Kidney tubule cell (primary cell): ENCODE data around the gene KATNA1.
"Not testable (repeated sequence)": the region's sequence is repeated elsewhere in the genome, so short reads cannot be mapped to it uniquely, and the experiment has no call there.

Experiments
- DNase-seq: peaks from one replicate; pipeline ENCODE4 v3.0.0-alpha.2; 2018; ENCODE audit warnings: low spot score

Gene KATNA1

DNA sequence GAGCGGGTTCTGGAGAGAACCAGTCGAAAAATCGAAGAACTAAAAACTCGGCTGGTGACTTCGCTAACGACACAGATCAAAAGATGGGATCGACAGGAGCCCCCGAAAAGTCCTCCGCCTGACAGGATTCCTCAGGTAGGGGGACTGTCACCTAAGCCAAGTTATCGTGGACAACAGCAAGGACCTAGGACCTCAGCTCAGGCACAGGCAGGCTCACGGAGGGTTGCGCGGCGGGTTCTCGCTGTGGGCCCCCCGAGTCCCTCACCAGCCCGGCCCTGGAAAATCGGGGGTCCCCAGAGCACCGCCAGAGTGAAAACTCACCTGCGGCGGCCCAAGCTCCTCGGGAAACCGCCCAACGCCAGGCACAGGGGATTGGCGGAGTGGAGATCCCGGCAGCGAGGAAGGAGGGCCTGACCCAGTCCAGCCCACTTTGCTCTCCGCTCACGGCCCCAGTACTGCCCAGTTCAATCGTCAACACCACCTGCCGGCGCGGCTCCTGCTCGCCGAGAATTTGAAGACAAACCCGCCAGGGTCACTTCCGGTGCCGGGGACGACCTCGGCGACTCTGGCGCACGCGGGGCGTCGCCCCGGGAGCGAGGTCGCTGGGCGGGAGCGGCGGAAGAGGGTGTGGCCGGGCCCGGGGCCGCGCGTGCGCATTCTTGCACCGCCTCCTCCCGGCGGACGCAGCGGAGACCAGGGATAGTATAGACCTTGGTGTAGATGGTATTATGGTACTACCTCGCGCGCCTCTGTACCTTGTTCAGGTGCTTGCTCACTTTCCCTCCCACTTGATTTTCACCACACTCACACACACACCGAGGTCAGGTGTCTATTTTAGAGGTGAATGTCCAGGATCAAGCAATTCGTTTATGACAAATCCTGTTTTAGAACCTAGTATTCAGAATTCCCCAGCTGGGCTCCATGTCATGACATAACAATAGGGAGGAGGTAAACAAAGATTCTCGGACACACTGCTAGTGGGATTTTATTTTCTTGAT, at the start of gene KATNA1:
TSS of gene KATNA1 (minus strand) at position 567 of the 998 bp plus-strand sequence. CDS start 10,167 bp downstream, outside the sequence.
- peak; percentile 95 for DNase-seq

DNA sequence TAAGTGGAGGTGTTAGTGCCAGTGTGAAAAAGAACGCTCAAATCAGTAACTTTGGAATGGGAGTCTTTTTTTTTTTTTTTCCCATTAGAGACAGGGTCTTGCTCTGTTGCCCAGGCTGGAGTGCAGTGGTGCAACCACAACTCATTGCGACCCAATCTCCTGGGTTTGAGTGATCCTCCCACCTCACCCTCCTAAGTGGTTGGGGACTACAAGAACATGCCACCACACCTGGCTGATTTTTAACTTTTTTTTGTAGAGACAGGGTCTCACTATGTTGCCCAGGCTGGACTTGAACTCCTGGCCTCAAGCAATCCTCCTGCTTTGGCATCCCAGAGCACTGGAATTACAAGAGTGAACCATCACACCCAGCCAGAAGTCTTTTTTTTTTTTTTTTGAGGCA, 49.7 kb upstream of the KATNA1 start:
- DNase-seq: no peak

DNA sequence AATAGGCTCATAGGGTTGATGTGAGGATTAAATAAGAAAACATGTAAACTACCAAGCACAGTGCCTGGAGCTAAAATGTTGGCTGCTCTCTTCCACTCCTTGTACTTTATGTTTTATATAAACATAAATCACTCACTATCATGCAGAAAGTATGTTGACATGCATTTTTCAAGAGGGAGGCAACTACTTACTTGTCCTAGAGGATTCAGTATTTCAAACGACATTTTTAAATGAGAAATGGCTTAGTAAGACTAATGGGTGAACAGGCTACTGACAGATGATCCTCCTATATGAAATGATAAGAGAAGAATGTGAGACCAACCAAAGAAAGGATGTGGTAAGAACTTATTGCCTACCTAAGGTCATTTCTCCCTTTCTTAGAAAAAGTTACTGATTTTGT, 48.4 kb upstream of the KATNA1 start:
- DNase-seq: no peak

DNA sequence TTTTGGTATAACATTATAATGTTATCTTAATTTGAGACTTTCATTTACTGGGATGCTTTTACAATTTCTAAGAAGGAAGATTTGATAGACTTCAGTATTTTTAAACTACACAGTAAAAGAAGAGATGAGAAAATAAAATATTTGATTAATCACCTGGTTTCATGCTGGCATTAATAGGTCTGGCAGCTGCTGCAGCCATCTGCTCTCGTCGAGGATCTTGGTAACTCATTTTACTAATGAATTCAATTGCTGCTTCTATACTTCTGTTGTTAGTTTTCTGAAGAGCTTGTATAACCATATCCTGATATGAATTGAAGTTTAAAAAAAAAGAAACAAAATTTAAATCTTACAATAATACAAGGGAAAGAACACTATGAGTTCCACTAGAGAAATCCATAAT, 46.4 kb upstream of the KATNA1 start:
- no peak for DNase-seq

DNA sequence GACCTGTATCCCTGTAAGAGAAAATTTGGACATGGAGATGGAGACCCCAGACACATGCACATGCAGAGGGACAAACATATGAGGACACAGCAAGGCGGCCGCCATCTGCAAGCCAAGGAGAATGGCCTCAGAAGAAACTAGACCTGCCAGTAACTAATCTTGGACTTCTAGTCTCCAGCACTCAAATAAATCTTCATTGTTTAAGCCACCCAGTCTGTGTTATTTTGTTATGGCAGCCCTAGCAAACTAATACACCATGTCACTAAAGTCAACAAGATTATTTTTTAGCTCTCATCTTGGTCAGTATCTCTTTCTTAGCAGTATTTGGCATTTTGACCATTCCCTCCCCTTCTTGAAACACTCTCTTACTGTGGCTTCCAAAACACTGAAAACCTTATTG, 42.7 kb upstream of the KATNA1 start:
- DNase-seq: no peak

DNA sequence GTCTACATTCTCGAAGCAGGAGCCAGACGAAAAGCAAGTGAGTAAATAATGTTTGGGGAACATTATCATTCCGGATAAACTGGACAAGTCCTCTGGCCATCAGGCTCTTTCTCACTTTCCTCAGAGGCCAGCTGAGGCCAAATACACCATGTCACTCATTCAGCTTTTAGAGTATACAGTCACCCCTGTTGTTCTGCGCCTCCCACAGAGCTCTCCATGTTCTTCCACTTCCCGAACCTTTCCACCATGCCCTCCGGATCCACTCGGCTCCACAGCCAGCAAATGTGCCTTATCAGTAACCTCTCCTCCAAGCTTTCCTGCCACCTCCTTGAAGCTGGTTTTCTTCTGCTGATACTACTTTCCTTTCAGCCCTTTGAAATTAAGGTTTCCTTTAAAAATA, 37.7 kb upstream of the KATNA1 start:
- DNase-seq: no peak

DNA sequence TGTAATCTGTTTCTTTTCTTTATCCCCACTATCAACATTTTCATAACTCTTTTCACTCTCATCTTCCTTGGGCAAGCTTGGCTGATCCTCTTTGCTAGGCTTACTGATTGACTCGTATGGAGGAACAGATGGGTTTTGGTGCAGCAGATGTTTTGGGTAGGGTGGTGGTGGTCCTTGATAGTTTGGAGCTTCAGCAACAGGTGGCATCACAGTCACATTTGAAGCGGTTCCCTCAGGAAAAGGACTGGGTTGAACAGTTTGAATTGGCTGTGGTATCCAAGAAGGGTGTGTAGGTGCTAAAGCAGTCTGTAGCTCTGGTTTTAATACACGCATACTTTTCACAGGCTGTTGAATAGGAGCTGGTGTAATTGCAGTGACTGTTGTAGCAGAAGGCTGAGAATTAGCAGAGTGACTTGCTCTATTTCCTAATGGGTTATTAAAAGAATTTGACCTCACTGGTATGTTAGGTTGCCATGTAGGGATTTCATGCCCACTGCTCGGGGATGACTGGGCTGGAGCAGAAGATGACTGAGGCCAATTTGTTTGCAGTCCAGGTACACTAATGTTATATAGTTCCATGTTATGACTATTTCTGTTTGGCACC, 34.8 kb upstream of the KATNA1 start:
- DNase-seq: peak; percentile 46

DNA sequence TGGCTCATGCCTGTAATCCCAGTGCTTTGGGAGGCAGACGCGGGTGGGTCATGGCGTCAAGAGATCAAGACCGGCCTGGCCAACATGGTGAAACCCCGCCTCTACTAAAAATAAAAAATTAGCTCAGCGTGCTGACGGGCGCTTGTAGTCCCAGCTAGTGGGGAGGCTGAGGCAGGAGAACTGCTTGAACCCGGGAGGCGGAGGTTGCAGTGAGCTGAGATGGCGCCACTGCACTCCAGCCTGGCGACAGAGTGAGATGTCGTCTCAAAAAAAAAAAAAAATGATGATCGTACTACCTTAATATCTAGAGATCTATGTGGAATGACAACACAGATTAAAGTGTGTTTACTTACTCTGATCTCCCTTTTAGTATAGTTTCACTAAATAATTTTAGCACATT, 33.3 kb upstream of the KATNA1 start:
- DNase-seq: not testable (repeated sequence)

DNA sequence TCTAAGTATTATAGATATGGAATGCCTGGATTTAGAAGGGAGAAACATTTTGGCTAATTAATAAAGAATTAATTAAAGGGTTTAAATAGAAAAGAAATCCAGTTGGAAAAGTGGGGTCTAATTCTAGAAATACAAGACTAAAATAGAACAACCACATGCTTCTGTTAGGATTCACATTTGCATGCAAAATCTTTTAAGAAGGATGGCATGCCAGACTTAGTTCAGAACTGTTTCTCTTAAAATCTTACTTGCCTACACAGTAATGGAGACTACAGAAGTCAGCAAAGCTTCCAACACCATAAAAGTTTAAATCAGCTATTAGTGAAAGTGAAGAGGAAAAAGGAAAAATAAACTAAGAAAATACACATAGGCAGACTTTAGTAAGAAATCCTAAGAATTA, 32.7 kb upstream of the KATNA1 start:
- DNase-seq: no peak

DNA sequence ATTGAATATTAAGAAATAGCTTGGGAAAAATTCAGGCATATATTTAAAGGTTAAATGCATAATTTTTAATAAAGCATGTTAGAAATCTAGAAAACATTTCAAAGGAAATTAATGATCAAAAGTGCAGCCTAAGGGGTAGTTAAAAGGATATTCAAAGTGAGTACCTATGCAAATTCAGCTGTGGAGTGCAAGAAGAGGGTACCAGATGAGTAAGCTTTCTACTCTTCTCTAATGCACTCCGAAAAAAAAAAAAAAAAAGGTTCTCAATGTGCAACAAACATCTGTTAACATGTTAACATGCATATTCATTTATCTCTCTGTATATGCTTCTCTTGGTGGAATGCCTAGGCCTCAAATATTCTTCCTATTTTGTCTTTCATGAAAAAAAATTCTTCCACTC, 32.0 kb upstream of the KATNA1 start:
- DNase-seq: no peak

DNA sequence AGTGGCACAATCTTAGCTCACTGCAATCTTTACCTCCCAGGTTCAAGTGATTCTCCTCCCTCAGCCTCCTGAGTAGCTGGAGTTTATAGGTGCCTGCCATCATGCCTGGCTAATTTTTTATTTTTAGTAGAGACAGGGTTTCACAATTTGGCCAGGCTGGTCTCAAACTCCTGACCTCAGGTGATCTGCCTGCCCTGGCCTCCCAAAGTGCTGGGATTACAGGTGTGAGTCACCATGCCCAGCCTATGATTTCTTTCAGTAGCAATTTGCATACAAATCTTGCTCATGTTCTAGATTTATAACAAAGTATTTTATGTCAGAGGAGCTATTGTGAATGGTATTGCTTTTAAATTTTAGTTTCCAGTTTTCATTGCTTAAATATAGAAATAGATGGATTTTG, 23.8 kb upstream of the KATNA1 start:
- DNase-seq: not testable (repeated sequence)

DNA sequence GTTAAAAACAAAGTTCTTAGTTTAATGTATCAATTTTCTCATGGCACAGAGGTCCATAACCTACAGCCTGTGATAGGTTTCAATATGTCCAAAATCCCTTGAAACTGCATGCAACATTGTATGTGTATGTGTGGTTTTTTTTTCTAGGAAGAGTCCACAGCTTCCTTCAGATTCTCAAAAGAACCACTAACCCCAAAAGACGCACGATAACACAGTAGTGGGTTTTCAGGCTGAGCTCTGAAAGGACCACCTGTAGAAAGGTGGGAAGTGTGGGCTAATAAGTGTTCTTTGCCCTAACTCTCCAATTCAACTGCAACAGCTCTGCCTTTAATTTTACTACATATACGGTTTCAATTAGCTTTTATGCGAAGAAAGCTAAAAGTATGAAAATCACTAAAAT, 11.5 kb upstream of the KATNA1 start:
- DNase-seq: no peak

DNA sequence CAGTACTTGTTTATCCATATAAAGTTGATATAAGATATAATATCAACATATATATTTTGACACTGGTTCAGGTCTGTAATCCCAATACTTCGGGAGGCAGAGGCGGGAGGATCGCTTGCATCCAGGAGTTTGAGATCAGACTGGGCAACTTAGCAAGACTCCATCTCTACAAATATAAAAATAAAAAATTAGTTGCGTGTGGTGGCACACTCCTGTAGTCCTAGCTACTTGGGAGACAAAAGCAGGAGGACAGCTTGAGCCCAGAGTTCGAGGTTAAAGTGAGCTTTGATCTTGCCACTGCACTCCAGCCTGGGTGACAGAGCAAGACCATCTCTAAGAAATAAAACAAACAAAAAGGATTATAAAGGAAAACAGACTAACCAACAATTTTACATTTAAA, 8.9 kb upstream of the KATNA1 start:
- no peak for DNase-seq

DNA sequence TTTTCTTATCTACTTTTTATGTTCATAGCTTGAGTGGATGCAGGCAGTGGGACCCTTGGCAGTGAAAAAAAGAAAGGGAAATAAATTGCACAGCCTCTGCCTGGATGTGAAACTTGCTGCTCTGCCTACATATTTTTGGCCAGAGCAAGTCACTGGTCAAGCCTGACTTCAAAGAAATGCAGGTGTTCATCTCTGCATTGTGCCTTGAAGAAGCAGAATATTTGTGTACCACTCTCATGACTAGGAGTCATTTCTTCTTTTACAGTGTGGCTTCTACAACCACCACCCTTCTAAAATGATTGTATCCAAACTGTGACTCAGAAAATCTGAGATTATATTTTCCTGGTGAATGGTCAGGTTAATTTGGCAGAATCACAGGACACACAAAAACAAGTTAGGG, 2.5 kb upstream of the KATNA1 start:
- DNase-seq: no peak

DNA sequence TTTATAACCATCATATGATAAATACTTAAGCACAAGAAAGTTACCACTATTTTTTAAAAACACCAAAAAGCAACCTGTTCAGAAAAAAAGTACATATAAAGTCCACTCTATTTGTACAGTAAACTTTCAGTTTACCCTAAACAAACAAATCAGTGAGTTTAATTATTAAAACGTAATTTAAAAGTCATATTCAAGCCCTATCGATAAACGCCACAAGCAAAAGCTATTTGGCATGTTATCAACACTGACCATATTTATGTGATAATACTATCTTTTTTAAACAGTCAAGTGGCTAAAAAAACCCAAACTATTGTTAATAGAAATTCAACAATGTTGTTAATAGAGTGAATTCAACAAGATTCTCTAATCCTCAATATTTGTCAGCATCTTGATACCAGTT, 1.9 kb downstream of the KATNA1 start:
- no peak for DNase-seq

DNA sequence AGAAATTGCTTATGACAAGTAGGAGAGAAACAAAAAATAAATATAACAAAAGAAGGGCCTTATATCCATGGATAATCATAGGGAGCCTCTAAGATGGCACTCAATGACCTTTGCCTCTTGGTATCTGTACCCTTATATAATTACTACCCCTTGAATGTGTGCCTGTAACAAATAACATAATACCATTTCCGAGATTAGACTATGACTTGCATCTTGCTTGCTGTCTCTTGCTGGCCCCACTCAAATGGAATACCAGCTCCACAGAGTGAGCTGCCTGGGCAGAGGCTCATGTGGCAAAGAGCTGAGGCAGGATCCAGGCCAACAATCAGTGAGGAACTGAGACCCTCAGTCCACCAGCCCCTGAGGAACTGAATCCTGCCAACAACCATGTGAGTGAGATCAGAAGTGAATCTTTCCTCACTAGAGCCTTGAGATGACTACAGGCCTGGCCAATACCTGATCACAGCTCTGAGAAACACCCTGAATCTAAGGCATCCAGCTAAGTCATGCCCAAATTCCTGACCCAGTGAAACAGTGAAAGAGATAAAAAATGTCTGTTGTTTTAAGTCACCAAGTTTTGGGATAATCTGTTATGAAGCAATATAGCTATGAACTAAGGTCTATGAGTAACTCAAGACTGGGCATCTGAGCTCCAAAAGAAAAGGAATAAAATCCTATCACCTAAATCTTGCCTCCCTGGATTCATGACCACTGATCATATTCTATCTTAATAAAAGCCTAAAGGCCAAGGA, 5.5 kb downstream of the KATNA1 start:
- peak; percentile 33 for DNase-seq

DNA sequence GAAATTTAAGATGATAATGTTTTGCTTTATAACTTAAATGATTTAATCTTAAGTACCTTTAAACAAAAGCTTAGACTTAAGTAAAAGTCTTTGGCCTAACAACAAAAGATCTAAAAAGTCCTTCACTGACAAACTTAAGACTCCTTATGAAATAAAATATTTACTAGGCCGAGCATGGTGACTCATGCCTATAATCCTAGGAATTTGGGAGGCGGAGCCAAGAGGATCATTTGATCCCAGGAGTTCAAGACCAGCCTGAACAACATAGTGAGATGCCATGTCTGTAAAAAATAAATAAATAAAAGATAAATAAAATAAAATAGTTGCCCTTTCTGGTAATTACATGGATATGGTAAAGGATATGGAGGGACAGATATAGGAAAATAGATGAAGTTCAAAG, 12.4 kb downstream of the KATNA1 start:
- DNase-seq: peak; percentile 56

DNA sequence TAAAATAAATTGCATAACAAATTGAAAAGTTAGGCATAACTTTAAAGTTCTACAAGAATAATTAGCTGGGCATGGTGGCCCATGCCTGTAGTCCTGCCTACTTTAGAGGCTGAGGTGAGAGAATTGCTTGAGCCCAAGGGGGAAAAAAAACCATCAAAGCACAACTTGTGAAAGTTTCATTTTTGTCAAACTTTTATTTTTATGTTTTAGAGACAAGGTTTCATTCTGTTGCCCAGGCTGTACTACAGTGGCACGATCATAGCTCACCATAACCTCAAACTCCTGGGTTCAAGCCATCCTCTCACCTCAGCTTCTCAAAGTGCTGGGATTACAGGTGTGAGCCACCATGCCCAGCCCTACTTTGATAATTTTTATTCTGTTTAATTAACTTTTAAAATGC, 14.2 kb downstream of the KATNA1 start:
- DNase-seq: no peak

DNA sequence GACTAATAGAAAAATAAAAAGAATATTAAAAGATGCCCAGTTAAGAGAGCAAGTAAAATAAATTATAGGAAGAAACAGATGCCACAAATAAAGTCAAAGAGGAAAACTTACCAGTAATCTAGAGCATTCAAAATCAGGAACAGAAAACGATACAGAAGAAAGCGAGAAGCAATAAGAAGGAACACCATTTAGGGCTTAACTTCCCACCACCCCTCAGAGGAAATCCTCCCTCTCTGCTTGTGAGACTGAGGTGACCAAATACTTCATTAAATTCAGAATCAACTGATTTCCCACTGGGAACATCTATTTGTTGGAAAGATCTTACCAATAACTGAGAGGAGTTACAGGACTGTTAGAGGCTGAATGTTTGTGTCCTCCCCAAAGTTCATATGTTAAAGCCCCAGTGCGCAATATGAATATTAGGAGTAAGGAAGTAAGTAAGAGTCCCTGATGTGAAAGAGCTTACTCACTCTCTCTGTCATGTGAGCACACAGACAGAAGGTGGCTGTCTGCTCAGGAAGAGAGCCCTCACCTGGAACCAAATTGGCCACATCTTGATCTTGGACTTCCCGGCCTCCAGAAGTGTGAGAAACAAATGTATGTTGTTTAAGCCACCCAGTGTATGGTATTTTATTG, 19.5 kb downstream of the KATNA1 start:
- peak; percentile 67 for DNase-seq

DNA sequence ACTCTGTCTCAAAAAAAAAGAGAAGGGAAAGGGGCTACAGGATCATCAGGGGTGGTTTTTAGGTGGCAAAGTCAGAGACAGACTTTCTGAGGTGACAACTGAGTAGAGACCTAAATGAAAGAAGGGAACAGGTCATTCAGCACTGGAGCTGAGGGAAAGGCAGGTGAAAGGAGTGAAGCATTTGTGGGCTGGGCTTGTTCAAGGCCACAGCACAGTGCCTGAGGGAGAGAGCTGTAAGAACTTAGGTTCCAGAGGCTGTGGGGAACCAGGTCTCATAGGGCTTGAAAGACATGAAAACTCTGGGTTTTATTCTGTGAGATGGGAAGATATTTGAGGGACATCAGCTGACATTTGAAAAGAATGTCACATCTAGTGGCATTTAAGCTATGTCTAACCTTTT, 20.8 kb downstream of the KATNA1 start:
- DNase-seq: no peak

DNA sequence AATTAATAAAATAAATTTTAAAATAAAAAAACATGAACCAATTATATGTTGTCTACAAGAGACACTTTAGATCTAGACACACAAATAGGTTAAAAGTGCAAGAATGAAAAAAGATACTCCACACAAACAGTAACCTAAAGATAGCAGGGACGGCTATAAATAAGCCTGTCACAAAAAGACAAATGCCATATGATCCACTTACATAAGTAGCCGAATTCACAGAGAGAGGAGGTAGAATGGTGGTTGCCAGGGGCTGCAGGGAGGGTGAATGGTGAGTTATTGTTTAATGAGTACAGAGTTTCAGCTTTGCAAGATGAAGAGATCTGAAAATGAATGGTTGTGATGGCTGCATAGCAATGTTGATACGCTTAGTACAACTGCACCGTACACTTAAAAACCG, 32.7 kb downstream of the KATNA1 start:
- no peak for DNase-seq

DNA sequence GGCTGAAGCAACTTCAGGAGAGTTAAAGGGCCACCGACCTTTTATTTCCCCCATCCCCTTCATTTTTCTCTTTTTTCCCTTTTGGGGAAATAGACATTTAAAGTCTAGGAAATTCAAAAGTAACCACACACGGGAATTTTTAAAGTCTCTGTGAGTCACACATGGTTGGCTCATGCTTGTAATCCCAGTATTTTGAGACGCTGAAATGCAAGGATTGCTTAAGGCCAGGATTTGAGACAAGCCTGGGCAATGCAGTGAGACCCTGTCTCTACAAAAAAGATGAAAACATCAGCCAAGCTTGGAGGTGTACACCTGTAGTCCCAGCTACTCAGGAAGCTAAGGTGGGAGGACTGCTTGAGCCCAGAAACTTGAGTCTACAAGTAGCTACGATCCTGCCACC, 34.2 kb downstream of the KATNA1 start:
- no peak for DNase-seq
